ENCODE results near the gene SLC35E1.

- TF ChIP-seq, protein P1, sequence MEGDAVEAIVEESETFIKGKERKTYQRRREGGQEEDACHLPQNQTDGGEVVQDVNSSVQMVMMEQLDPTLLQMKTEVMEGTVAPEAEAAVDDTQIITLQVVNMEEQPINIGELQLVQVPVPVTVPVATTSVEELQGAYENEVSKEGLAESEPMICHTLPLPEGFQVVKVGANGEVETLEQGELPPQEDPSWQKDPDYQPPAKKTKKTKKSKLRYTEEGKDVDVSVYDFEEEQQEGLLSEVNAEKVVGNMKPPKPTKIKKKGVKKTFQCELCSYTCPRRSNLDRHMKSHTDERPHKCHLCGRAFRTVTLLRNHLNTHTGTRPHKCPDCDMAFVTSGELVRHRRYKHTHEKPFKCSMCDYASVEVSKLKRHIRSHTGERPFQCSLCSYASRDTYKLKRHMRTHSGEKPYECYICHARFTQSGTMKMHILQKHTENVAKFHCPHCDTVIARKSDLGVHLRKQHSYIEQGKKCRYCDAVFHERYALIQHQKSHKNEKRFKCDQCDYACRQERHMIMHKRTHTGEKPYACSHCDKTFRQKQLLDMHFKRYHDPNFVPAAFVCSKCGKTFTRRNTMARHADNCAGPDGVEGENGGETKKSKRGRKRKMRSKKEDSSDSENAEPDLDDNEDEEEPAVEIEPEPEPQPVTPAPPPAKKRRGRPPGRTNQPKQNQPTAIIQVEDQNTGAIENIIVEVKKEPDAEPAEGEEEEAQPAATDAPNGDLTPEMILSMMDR (IDR thresholded peaks at IDR 0.05; ENCODE audit: low read depth, low read length) = no peak
- no peak for TF ChIP-seq EZH2phosphoT487 (IDR thresholded peaks at IDR 0.05; ENCODE audit: low read depth)
These were observed 27.6 kb downstream of the SLC35E1 start for GRCh38 chr19:16544473-16545231.

Measured in OCI-LY3 (cell line).